Raji (cell line): Measurements from ENCODE around the gene NUBP2.

Experiments
- POLR2A ChIP-seq: IDR thresholded peaks from 2 replicates; pipeline ENCODE4 v1.6.1; 2011; ENCODE audit warnings: low read depth, low read length, control low read depth; ENCODE audit not compliant: insufficient read depth

The NUBP2 gene

GRCh38 chr16:1784977-1785845 lies 2.5 kb downstream of the NUBP2 start:
- no peak for TF ChIP-seq POLR2A

GRCh38 chr16:1785846-1786170 lies 3.0 kb downstream of the NUBP2 start:
- no peak for TF ChIP-seq POLR2A

- TF ChIP-seq POLR2A: no peak
Observed at GRCh38 chr16:1786242-1787055, 3.7 kb downstream of the NUBP2 start.

- TF ChIP-seq POLR2A: no peak
Observed at GRCh38 chr16:1787056-1787321, 4.2 kb downstream of the NUBP2 start.

- TF ChIP-seq POLR2A: no peak
Observed at GRCh38 chr16:1787322-1788094, 4.7 kb downstream of the NUBP2 start.

- no peak for TF ChIP-seq POLR2A
Observed at GRCh38 chr16:1788095-1788707, 5.4 kb downstream of the NUBP2 start.

GRCh38 chr16:1788708-1789100 lies 5.9 kb downstream of the NUBP2 start:
- TF ChIP-seq POLR2A: no peak

GRCh38 chr16:1789643-1790045 lies 6.9 kb downstream of the NUBP2 start:
- no peak for TF ChIP-seq POLR2A

GRCh38 chr16:1790261-1790610 lies 7.5 kb downstream of the NUBP2 start:
- no peak for TF ChIP-seq POLR2A

GRCh38 chr16:1790611-1791255 lies 8.0 kb downstream of the NUBP2 start:
- no peak for TF ChIP-seq POLR2A

- no peak for TF ChIP-seq POLR2A
Observed at GRCh38 chr16:1791256-1791942, 8.6 kb downstream of the NUBP2 start.

- TF ChIP-seq POLR2A: no peak
Observed at GRCh38 chr16:1791943-1792812, 9.4 kb downstream of the NUBP2 start.

- TF ChIP-seq POLR2A: no peak
Observed at GRCh38 chr16:1792836-1793577, 10.2 kb downstream of the NUBP2 start.
